ENCODE data around the gene BIRC5.
"Not testable (repeated sequence)": the region's sequence is repeated elsewhere in the genome, so short reads cannot be mapped to it uniquely, and the experiment has no call there.

Gene BIRC5

GRCh38 chr17:78240012-78240655, 26.1 kb downstream of the BIRC5 start:
- no peak for DNase-seq (ENCODE audit: low read depth)

- DNase-seq (ENCODE audit: low read depth), result no peak
These were observed 26.8 kb downstream of the BIRC5 start for GRCh38 chr17:78240839-78241238.

- no peak for DNase-seq (ENCODE audit: low read depth)
These were observed 27.4 kb downstream of the BIRC5 start for GRCh38 chr17:78241277-78242023.

- no peak for DNase-seq (ENCODE audit: low read depth)
These were observed 28.1 kb downstream of the BIRC5 start for GRCh38 chr17:78242024-78242742.

- DNase-seq (ENCODE audit: low read depth), result no peak
These were observed 33.3 kb downstream of the BIRC5 start for GRCh38 chr17:78247304-78247703.

- no peak for DNase-seq (ENCODE audit: low read depth)
These were observed 34.2 kb downstream of the BIRC5 start for GRCh38 chr17:78248051-78248914.

- DNase-seq (ENCODE audit: low read depth), result no peak
These were observed 35.2 kb downstream of the BIRC5 start for GRCh38 chr17:78249074-78249817.

- no peak for DNase-seq (ENCODE audit: low read depth)
These were observed 36.1 kb downstream of the BIRC5 start for GRCh38 chr17:78249818-78250806.

- DNase-seq (ENCODE audit: low read depth), result peak; percentile 78
These were observed 37.1 kb downstream of the BIRC5 start for GRCh38 chr17:78250891-78251772.

- no peak for DNase-seq (ENCODE audit: low read depth)
These were observed 37.7 kb downstream of the BIRC5 start for GRCh38 chr17:78251773-78252103.

GRCh38 chr17:78252111-78252634, 38.1 kb downstream of the BIRC5 start:
- DNase-seq (ENCODE audit: low read depth), result peak; percentile 27

GRCh38 chr17:78252701-78253635, 38.9 kb downstream of the BIRC5 start:
- no peak for DNase-seq (ENCODE audit: low read depth)

- DNase-seq (ENCODE audit: low read depth), result not testable (repeated sequence)
These were observed 39.5 kb downstream of the BIRC5 start for GRCh38 chr17:78253636-78253945.

- DNase-seq (ENCODE audit: low read depth), result peak; percentile 78
These were observed 40.1 kb downstream of the BIRC5 start for GRCh38 chr17:78253946-78254672.

- no peak for DNase-seq (ENCODE audit: low read depth)
These were observed 41.1 kb downstream of the BIRC5 start for GRCh38 chr17:78255029-78255656.

- no peak for DNase-seq (ENCODE audit: low read depth)
These were observed 42.1 kb downstream of the BIRC5 start for GRCh38 chr17:78255953-78256706.
